ENCODE measurements around the gene RIOK3.

GRCh38 chr18:23512641-23513040 lies 59.6 kb downstream of the RIOK3 start:
- no peak for TF ChIP-seq POLR2A (IDR thresholded peaks at IDR 0.05)
- TF ChIP-seq CTCF (IDR thresholded peaks at IDR 0.05 in 4 of 5, conservative IDR thresholded peaks at IDR 0.05 in 1 of 5): no peak
